ENCODE measurements around the gene NOL9.
"Not testable (repeated sequence)": the region's sequence is repeated elsewhere in the genome, so short reads cannot be mapped to it uniquely, and the experiment has no call there.

NOL9 gene

GRCh38 chr1:6554031-6554906, at the start of gene NOL9:
Gene NOL9 (minus strand): TSS chr1:6554513. CDS start chr1:6554502, 11 bp downstream.
- peak; percentile 90 to 95 for DNase-seq

GRCh38 chr1:6603238-6603914, 49.1 kb upstream of the NOL9 start:
- peak; percentile 51 to 56 for DNase-seq

- DNase-seq: peak; percentile 86 to 90
Measured at GRCh38 chr1:6602669-6603237, 48.4 kb upstream of the NOL9 start, which contains the start of gene KLHL21. Gene KLHL21 (minus strand): TSS chr1:6602869. CDS start chr1:6602817, 52 bp downstream.

- peak; percentile 25 to 29 for DNase-seq
Measured at GRCh38 chr1:6601923-6602668, 47.8 kb upstream of the NOL9 start.

GRCh38 chr1:6601049-6601922, 47.0 kb upstream of the NOL9 start:
- DNase-seq: peak; percentile 82 to 84

- no peak for DNase-seq
Measured at GRCh38 chr1:6600410-6601048, 46.2 kb upstream of the NOL9 start.

- DNase-seq: not testable (repeated sequence)
Measured at GRCh38 chr1:6599991-6600390, 45.7 kb upstream of the NOL9 start.

- DNase-seq: peak; percentile 68 to 73
Measured at GRCh38 chr1:6599141-6599975, 45.0 kb upstream of the NOL9 start.

GRCh38 chr1:6597777-6598131, 43.4 kb upstream of the NOL9 start:
- DNase-seq: no peak

- no peak for DNase-seq
Measured at GRCh38 chr1:6596886-6597776, 42.8 kb upstream of the NOL9 start.

GRCh38 chr1:6596351-6596750, 42.0 kb upstream of the NOL9 start:
- no peak for DNase-seq

- DNase-seq: no peak
Measured at GRCh38 chr1:6594977-6595740, 40.8 kb upstream of the NOL9 start.

- DNase-seq: no peak
Measured at GRCh38 chr1:6593810-6594209, 39.5 kb upstream of the NOL9 start.

- no peak for DNase-seq
Measured at GRCh38 chr1:6592865-6593593, 38.7 kb upstream of the NOL9 start.

GRCh38 chr1:6592441-6592840, 38.1 kb upstream of the NOL9 start:
- no peak for DNase-seq

- no peak for DNase-seq
Measured at GRCh38 chr1:6591644-6592043, 37.3 kb upstream of the NOL9 start.

GRCh38 chr1:6591222-6591621, 36.9 kb upstream of the NOL9 start:
- no peak for DNase-seq

GRCh38 chr1:6590046-6590445, 35.7 kb upstream of the NOL9 start:
- no peak for DNase-seq

Measured in activated CD4-positive, alpha-beta T cell treated with anti-CD3 and anti-CD28 coated beads for 4 hours (primary cell).